HG02610 (cell line): Measurements from ENCODE around the gene TBL1X.
"Not testable (repeated sequence)": the region's sequence is repeated elsewhere in the genome, so short reads cannot be mapped to it uniquely, and the experiment has no call there.

Experiments
- ATAC-seq: cut with Tn5 transposase; IDR thresholded peaks from one replicate; pipeline ENCODE4 v1.9.1; 2021; ENCODE audit warnings: mild to moderate bottlenecking, moderate library complexity; ENCODE audit not compliant: unreplicated experiment

TBL1X gene

DNA sequence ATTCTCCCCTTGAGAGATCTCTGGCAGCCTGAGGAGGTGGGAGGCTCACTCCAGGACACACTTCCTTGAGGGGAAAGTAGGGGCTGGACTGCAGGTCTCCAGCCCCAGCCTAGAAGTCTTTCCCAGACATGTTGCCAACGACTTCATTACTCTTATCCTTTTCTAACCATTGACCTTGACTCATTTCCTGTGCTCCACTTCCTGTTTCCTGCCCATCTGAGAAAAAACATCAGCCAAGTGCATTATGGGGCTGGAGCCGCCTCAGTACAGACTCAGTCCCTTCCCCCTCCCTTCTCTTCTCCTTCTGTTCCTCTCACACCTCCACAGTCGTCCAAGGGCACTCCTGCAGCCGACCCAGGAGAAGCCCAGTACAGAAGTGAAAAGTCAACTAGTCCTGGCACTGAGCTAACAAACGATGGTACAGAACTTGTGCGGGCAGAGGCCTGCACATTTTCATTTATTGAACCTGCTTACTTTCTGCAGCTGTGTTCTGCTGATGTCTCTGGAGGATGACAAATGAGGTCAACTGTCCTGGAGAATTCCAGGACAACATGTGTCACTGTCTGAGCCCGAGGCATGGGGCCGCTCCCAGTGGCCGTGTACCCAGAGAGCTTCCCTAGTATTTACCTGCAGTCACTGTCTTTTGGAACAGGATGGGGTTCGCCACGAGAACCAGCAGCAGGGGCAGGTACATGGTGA is 280.7 kb downstream of the TBL1X start:
- ATAC-seq: no peak

DNA sequence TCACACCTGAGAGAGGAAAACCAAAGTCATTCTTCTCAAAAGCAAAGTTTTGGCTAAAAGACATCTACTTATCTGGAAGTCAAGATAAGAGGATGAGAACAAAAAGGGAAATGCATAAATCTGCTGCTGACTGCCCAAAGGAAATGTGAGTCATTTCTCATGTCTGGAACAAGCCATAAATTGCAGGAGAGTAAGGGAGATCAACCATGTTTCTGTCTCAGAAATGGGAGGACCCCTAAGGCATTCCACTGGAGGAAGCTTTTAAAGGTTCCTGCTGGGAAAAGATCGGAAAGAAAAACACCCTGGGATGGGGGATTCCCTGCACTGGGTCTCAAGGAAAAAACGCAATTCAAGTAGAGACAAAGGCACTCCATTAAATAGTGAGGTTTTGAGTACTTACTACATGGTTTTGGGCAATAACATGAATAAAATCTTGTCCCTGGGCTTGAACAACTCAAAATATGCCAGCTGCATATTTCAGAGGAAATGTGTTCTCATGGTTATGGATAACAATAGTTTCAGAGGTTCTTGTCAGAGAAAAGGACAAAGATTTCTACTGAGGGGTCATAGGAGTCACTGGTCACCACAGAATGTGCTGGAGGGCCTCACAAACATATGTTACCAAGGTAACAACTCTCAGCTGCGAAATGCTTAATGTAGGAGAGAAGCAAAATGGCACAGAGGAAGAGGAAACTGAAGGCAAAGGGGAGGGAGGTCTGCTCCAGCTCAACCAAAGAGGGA is 281.5 kb downstream of the TBL1X start:
- no peak for ATAC-seq

DNA sequence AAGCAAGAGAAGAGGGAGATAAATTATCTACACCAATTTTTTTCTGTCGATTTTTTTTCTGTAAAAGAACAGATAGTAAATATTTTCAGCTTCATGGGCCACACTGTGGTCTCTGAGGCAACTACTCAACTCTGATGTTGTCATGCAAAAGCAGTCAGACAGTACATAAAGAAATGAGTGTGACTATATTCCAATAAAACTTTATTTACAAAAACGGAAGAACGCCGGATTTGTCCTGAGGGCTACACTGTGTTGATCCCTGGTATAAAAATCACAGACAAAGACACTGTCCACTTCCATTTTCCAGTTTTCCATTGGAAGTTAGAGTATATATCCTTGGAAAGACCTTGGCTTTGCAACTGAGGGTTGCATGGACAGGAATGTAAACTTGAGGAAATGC is 282.8 kb downstream of the TBL1X start:
- ATAC-seq: no peak

DNA sequence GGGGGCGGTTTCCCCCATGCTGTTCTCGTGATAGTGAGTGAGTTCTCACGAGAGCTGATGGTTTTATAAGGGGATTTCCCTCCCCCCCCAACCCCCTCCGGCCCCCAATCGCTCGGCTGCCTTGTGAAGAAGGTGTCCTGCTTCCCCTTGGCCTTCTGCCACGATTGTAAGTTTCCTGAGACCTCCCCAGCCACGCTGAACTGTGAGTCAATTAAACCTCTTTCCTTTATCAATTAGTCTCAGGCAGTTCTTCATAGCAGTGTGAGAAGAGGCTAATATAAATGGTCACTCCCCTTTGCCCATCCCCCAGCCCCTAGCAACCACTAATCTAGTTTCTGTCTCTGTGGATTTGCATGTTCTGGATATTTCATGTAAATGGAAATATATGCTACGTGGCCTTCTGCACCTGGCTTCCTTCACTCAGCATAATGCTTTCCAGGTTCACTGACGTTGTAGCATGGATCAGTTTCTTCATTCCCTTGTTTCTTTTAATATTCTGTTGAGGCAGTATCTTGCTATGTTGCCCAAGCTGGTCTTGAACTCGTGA is 284.4 kb downstream of the TBL1X start:
- ATAC-seq: no peak

DNA sequence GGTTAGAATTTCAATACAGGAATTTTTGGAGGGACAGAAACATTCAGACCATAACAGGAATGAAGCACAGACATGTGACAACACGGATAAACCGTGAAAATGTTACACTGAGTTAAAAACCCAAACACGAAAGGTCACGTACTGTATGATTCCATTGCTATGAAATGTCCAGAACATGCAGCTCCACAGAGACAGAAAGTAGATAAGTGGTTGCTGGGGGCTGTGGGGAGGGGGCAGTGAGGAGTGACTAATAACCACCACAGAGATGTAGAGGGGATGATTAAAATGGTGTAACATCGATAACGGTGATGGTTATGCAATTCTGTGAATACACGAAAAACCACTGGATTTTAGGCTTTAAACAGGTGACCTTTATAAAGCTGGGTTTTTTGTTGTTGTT is 292.5 kb downstream of the TBL1X start:
- no peak for ATAC-seq

DNA sequence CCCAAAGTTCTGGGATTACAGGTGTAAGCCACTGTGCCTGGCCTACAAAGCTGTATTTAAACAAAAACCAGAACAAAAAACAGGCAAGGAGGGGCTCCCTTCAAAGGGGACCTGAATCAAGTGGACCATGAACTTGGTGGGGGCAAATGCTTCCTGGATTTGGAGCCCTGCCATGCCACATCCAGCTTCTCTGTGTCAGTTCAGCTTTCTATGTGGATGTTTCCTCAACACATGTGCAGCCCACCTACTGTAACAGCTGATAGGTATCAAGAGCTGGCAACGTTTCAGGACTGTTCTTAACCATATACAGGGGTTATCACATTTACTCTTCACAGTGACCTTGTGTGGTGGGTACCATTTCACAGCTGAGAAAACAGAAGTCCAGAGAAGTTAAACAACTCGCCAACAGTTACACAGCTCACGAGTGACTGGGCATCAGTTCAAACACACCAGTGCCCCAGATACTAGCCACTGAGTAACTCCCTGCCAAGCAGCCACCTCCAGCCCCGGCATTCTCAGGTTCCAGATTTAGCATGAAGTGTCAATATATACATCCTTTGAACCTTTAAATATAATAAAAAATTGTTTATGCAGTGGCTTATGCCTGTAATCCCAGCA is 293.3 kb downstream of the TBL1X start:
- ATAC-seq: no peak

DNA sequence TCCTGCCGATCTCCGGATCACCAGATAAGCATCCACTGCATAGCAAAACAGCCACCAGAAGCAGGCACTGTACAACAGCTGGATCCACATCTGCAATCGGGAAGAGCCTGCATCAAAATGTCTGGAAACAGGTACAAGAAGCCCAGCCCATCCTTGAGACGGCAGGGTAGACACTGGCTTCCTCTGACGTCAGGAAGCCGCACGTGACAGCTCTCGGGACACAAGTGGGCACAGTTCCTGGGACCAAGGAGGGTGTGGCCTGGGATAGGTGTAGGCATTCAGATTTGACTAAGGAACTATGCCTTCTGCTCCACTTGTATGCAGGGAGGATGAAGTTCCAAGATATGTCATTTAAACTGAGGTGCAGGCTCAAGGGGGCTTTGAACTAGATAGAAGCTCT is 294.5 kb downstream of the TBL1X start:
- ATAC-seq: no peak

DNA sequence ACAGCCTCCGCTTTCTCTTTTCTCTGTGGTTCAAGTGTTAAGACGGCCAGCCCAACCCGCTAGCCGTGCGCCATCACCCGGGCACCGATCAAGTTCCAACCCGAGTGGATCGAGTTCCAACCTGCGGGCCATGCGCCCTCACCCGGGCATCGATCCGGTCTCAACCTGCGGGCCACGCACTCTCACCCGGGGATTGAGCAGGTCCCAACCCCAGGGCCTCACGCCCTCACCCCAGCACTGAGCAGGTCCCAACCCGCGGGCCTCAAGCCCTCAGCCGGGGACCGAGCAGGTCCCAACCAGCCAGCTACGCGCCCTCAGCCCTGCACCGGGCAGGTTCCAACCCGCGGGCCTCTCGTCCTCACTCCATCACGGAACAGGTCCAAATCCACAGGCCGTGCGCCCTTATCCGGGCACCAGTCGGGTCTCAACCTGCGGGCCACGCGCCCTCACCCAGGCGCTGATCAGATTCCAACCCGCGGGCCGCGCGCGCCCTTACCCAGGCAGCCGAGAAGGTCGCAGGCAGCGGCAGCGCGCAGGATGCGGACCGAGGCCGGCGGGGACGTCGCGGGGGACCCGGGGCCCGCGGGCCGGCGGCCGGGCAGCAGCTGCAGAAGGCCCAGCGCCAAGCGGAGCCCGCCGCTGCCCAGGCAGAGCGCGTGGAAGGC is 300.3 kb downstream of the TBL1X start:
- no peak for ATAC-seq

DNA sequence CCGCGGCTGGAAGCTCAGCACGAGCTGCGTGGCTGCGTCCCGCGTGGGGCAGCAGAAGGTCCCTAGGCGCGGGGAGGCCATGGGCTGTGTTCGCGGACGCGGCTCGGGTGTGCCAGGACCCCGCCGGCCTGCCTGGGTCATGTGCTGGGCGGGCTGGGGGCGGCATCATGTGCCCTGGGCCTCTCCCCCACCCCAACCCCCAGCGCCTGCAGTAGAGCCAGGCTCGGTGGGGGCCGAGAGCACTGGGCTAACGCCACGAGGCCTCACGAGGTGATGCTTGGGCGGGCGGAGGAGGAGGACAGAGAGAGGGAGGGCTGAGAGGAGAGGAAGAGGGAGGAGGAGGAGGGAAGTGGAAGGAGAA is 300.9 kb downstream of the TBL1X start, which contains the start of gene GPR143:
TSS of gene GPR143 (minus strand) at position 111 of the 361 bp plus-strand sequence. CDS start at position 81, 30 bp downstream.
- ATAC-seq: no peak

DNA sequence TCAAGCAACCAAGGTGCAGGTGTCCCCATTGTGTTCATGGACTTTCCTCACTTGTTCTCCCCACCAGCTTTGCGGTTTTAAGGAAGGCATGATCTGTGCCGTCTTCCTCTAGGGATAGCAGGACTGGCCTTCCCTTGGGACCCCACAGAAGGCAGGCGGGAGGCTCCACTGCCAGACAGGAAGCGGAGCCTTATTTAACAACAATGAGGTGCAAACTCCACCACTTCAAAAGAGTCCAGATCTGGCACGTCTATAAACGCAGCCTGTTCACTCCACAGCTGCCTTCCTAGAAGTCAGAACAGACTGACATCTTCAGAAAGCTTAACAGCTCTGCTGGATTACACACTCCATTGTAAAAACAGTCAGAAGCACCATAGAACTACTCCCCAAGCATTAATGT is 302.5 kb downstream of the TBL1X start:
- ATAC-seq: no peak

DNA sequence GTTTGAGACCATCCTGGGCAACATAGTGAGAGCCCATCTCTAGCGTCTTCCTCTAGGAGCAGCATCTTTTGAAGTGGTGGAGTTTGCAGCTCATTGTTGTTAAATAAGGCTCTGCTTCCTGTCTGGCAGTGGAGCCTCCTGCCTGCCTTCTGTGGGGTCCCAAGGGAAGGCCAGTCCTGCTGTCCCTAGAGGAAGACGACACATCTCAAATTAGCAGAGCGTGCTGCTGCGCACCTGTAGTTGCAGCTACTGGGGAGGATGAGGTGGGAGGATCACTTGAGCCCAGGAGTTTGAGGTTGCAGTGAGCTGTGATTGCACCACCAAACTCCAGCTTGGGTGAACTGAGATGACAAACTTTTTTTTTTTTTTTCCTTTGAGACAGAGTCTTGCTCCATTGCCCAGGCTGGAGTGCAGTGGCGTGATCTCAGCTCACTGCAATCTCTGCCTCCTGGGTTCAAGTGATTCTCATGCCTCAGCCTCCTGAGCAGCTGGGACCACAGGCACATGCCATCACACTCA is 303.5 kb downstream of the TBL1X start:
- ATAC-seq: not testable (repeated sequence)

DNA sequence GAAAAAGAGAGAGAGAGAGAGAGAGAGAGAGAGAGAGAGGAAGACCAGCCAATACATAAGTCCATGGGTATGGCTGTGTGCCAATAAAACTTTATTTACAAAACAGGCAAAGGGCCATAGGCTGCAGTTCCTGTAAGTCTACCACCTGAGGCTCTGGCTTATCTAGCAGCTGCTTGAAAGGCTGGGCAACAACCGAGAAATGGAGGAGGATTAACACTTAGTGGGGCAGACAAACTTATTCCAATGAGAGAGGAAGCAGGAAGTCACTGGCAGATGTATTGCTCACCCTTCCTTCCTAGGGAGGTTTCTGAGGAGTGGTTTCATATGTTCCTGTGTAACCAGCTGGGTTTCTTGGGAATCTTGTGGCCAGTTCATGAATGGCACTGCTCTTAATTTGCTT is 305.5 kb downstream of the TBL1X start:
- no peak for ATAC-seq

DNA sequence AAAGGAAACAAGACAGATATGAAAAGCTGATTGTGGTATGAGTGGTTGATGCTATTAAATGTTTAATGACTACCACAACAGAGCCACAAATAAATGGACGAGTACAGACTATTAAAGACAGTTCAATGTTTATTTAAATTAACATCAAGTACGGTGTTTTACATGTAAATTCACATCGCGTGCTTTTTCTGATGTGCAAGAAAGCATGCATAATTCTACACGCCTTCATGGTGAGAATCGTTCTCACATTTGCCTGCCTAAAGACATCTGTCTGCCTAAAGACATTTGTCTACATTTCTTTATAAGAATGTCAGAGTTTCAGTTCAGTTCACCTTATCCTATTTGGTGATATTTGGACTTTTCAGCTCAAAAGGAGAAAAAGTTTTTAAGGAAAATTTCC is 308.1 kb downstream of the TBL1X start:
- ATAC-seq: no peak

DNA sequence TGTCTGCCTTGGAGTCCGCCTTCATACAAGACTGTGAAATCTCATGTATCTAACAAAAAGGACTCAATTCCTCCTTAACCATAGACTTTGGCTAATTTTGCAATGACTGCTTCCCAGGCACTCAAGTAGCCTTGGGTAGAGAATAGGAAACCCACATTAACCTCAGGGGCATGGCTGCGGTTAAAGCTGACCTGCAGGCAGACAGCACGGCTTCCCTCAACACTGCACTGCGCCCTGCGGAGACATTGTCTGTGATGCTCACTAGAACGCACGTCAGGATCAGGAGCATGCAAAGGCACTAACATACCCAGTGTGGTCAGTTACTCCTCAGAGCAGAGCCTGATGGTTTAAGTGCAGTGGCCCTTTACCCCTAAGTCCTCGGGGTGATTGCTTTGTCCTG is 311.1 kb downstream of the TBL1X start:
- no peak for ATAC-seq

DNA sequence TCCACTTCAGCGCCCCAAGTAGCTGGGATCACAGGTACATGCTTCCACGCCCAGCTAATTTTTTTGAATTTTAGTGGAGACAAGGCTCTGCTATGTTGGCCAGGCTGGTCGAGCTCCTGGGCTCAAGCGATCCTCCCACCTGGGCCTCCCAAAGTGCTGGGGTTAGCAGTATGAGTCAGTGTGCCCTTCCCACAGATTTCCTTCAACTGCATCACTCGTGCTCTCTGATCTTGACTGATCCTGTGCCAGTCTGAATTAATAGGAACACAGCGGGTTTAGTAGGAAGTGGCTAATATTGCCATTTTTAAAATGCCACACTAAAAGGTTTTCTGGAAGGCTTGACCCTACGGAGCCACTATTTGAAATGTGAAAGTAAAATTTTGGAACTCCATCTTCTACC is 317.1 kb downstream of the TBL1X start:
- no peak for ATAC-seq

DNA sequence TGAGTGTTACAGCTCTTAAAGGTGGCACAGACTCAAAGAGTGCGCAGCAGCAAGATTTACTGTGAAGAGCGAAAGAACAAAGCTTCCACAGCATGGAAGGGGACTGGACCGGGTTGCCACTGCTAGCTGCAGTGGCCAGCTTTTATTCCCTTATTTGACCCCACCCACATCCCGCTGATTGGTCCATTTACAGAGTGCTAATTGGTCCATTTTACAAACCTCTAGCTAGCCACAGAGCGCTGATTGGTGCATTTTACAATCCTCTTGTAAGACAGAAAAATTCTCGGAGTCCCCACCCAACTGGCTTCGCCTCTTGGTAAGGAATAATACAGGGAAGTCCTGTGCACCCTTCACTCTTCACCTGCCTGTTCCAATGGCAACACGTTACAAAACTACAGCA is 319.5 kb downstream of the TBL1X start:
- ATAC-seq: no peak

DNA sequence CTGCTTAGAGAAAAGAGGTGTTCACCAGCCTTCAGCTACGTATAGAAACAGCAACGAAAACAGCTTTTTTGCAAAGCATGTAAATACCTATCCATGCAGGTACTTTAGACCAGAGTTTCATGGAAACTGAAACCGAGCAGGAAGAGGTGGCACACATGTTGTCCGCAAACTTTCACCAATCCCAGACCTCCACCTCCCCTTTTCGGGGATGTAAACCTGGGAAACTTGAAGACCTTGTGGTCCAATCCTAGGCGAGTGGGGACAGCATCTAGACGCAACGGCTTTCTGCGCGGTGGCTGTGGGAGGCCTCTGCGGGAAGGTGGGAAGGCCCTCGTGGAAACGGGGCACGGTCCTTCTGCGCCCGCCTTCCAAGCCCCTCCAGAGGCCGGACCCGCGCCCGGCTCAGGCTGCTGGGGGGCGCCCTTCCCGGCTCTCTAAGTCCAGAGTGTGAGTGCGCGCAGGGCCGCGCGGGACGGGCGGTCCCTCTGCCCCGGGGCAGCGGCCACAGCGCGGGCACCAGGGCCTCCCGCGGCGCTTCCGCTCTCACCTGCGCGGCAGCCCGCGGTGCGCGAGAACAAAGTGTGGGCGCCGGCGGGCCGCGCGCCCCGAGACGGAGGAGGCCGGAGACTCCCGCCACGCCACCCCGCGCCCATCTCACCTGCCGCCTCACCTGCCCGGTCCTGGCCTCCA is 320.5 kb downstream of the TBL1X start:
- ATAC-seq: no peak

DNA sequence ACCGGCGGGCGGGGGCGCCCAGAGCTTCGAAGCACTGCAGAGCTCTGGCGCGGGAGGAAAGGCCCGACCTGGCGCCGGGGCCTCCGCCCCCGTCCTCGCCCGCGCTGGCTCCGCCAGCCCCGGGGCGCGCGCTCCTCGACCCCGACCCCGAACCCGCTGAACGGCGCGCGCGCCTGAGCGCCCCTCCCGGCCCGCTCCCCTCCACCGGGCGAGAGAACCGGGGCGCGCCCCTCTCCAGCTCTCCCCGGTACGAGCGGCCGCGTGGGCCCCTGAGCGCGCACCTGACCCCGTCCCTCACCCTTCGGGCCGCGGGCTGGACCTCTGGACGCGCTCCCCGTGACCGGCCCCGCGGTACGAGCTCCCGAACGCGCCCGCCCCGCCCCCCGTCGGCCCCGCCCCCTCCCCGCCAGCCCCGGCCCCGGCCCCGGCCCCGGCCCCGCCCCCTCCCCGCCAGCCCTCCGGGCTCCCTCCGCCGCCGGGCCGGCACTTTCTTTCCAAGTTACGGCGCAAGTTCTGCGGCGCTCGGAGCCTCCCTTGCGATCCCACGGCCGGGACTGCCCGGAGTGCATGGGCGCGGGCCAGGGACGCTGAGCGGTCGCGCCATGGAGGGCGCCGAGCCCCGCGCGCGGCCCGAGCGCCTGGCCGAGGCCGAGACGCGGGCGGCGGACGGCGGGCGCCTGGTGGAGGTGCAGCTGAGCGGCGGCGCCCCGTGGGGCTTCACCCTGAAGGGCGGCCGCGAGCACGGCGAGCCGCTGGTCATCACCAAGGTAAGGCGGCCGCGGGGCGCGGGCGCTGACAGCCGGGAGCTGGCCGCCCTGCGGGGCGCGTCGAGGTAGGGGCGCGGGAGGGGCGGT is 321.3 kb downstream of the TBL1X start, which contains the start of gene SHROOM2:
TSS of gene SHROOM2 (plus strand) at position 486 of the 854 bp plus-strand sequence. CDS start at position 603, 117 bp downstream.
- ATAC-seq: no peak
